ENCODE data around the gene PLXNA2. TPM values are rescaled to one million over a fixed set of nuclear protein-coding genes. Genes with fewer than 3 reads are reported as not detected.

Gene PLXNA2
- total RNA-seq, 1 experiment from 2014 or later: 0.06 TPM

DNA sequence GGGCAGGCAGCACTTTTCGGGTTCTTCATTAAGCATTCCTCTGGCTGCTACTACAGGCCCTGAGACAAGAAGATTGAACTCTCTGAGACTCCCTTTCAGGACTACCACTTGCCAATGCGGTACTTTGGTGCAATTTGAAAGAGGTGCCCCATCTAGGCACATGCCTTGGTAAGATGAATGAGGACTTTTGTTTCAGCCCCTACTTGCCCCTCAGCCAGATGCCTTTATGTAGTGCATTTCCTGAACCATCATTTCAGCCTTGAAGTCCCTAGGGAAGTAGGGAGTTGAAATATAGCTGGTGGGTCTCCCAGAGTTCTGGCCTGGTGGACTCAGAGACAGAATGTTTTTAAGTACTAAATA lies 123.8 kb downstream of the PLXNA2 start:
- POLR2A ChIA-PET (ENCODE audit: low non-redundant PET): no interaction called here
- TF ChIP-seq EZH2 (IDR thresholded peaks at IDR 0.05; ENCODE audit: borderline replicate concordance, low read depth, low read length, poor library complexity, severe bottlenecking): no peak
- TF ChIP-seq, protein P1, sequence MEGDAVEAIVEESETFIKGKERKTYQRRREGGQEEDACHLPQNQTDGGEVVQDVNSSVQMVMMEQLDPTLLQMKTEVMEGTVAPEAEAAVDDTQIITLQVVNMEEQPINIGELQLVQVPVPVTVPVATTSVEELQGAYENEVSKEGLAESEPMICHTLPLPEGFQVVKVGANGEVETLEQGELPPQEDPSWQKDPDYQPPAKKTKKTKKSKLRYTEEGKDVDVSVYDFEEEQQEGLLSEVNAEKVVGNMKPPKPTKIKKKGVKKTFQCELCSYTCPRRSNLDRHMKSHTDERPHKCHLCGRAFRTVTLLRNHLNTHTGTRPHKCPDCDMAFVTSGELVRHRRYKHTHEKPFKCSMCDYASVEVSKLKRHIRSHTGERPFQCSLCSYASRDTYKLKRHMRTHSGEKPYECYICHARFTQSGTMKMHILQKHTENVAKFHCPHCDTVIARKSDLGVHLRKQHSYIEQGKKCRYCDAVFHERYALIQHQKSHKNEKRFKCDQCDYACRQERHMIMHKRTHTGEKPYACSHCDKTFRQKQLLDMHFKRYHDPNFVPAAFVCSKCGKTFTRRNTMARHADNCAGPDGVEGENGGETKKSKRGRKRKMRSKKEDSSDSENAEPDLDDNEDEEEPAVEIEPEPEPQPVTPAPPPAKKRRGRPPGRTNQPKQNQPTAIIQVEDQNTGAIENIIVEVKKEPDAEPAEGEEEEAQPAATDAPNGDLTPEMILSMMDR (conservative IDR thresholded peaks at IDR 0.05; ENCODE audit: low read depth, low read length): no peak
- Histone ChIP-seq H3K36me3 (ENCODE audit: insufficient read depth, low read length, poor library complexity, severe bottlenecking) (no peaks in the 10 kb centered on the region), H3K4me1 (ENCODE audit: insufficient read depth, low read length, poor library complexity, severe bottlenecking) (no peaks in the 10 kb centered on the region), H3K27me3 (replicated peaks; ENCODE audit: insufficient read depth, low read depth, low read length, poor library complexity) (peaks cover 31% of the 10 kb centered on the region), H3K4me3 (ENCODE audit: low read depth, low read length, poor library complexity, severe bottlenecking) (no peak overlapping the region), H3K27ac (ENCODE audit: low read depth, low read length, poor library complexity, severe bottlenecking) (no peak overlapping the region), H3K9me3 (ENCODE audit: low read depth, low read length, poor library complexity, severe bottlenecking) (no peaks in the 10 kb centered on the region)
- BruUV-seq (replicated peaks): no TSS peak
- intact Hi-C loops (cut with micrococcal nuclease; ENCODE audit: unreplicated experiment): no loop called here
- DNase-seq (ENCODE audit: low spot score): no peak
- CTCF ChIA-PET: no interaction called here

DNA sequence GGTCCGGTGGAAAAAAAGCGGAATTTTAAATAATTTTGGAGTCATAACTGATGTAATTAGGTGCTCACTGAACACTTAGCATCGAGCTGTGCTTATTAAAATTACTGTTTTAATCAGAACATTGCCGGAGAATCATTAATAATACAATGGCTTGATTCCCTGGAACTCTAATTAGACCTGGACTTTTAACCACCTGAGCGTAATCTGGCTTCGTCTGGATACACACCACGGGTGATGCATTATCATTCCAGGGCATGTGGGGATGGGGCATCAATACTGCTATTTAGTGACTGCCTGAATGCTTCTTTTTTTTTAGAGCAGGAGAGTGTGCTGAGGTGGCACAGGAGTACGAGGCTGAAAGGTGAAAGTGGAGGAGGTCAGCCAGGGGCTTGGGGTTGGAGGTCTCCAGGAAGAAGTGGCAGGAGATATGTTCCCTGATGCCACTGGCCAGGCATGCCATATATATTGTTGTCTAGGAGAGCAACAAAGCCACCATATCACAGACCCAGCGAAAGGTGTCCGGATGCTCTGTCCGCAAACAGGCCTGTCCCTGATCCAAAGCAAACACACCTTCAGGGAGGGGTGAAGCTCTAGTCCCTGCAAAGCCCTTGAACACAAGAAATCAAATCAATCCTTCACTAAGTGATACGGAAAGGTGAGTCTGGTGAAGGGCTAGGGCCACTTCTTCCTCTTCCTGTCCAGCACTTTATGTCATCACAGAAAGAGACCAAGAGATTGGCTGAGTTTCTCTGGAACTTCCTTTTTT lies 125.2 kb downstream of the PLXNA2 start:
- intact Hi-C loops (cut with micrococcal nuclease; ENCODE audit: unreplicated experiment): no loop called here
- no peak overlapping the region for H3K4me3 ChIP-seq (ENCODE audit: low read depth, low read length, poor library complexity, severe bottlenecking)
- H3K4me1 ChIP-seq (ENCODE audit: insufficient read depth, low read length, poor library complexity, severe bottlenecking): no peaks in the 10 kb centered on the region
- peaks cover 38% of the 10 kb centered on the region for H3K27me3 ChIP-seq (replicated peaks; ENCODE audit: insufficient read depth, low read depth, low read length, poor library complexity)
- no peak for DNase-seq (ENCODE audit: low spot score)
- TF ChIP-seq, protein P1 (conservative IDR thresholded peaks at IDR 0.05; ENCODE audit: low read depth, low read length): no peak
- TF ChIP-seq EZH2 (IDR thresholded peaks at IDR 0.05; ENCODE audit: borderline replicate concordance, low read depth, low read length, poor library complexity, severe bottlenecking): no peak
- CTCF ChIA-PET: no interaction called here
- no peak overlapping the region for H3K27ac ChIP-seq (ENCODE audit: low read depth, low read length, poor library complexity, severe bottlenecking)
- no peaks in the 10 kb centered on the region for H3K9me3 ChIP-seq (ENCODE audit: low read depth, low read length, poor library complexity, severe bottlenecking)
- no peaks in the 10 kb centered on the region for H3K36me3 ChIP-seq (ENCODE audit: insufficient read depth, low read length, poor library complexity, severe bottlenecking)
- no TSS peak for BruUV-seq (replicated peaks)
- POLR2A ChIA-PET (ENCODE audit: low non-redundant PET): no interaction called here

DNA sequence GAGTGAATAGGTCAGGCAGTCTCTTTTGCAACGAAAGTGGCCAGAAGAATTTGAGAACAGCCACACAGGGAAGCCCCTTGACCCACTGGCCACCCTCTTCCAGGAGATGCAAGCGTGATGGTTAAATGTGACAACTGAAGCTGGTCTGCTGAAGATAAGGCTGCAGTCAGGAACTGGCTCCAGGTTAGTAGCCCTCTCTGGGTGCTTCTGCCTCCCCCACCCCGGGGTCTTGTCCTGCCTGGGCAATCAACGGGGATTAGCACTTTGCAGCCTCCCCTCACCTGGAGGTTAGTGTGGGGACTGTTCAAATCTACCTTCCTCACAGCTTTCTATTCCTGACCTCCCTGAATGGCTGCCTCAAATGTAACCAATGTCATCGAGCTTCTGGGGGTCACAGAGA lies 125.9 kb downstream of the PLXNA2 start:
- BruUV-seq (replicated peaks): no TSS peak
- intact Hi-C loops (cut with micrococcal nuclease; ENCODE audit: unreplicated experiment): no loop called here
- no peak for DNase-seq (ENCODE audit: low spot score)
- H3K4me3 ChIP-seq (ENCODE audit: low read depth, low read length, poor library complexity, severe bottlenecking): no peak overlapping the region
- POLR2A ChIA-PET (ENCODE audit: low non-redundant PET): no interaction called here
- TF ChIP-seq, protein P1 (conservative IDR thresholded peaks at IDR 0.05; ENCODE audit: low read depth, low read length): no peak
- TF ChIP-seq EZH2 (IDR thresholded peaks at IDR 0.05; ENCODE audit: borderline replicate concordance, low read depth, low read length, poor library complexity, severe bottlenecking): no peak
- CTCF ChIA-PET: no interaction called here
- H3K9me3 ChIP-seq (ENCODE audit: low read depth, low read length, poor library complexity, severe bottlenecking): no peaks in the 10 kb centered on the region
- H3K27ac ChIP-seq (ENCODE audit: low read depth, low read length, poor library complexity, severe bottlenecking): no peak overlapping the region
- H3K27me3 ChIP-seq (replicated peaks; ENCODE audit: insufficient read depth, low read depth, low read length, poor library complexity): peaks cover 38% of the 10 kb centered on the region
- no peaks in the 10 kb centered on the region for H3K4me1 ChIP-seq (ENCODE audit: insufficient read depth, low read length, poor library complexity, severe bottlenecking)
- no peaks in the 10 kb centered on the region for H3K36me3 ChIP-seq (ENCODE audit: insufficient read depth, low read length, poor library complexity, severe bottlenecking)
